T-helper 17 cell (primary cell): ENCODE results near the gene TLR9. TPM values are rescaled to one million over a fixed set of nuclear protein-coding genes. Genes with fewer than 3 reads are reported as not detected.

ENCODE experiments used
- ATAC-seq: fragments of 150-1000 bp; cut with Tn5 transposase; 2 replicates; pipeline ENCODE4 v1.10.0; 2021; ENCODE audit warnings: mild to moderate bottlenecking, moderate library complexity
- DNase-seq, 3 donors: peaks; one replicate each; pipeline versions ENCODE4 v3.0.0 to v3.0.0-alpha.2; 2020 to 2021
- H3K9me3 ChIP-seq: one replicate; pipeline ENCODE4 v1.7.0; 2013; ENCODE audit warnings: low read length, mild to moderate bottlenecking; ENCODE audit not compliant: control insufficient read depth, poor library complexity, severe bottlenecking
- H3K27ac Mint-ChIP-seq: one replicate; pipeline ENCODE4 v1.8.0; 2022; ENCODE audit warnings: mild to moderate bottlenecking, moderate library complexity, mixed read lengths
- H3K27me3 Mint-ChIP-seq: one replicate; pipeline ENCODE4 v1.8.0; 2022; ENCODE audit warnings: mixed read lengths
- H3K36me3 Mint-ChIP-seq: one replicate; pipeline ENCODE4 v1.8.0; 2022; ENCODE audit warnings: low read depth, mixed read lengths
- H3K4me1 Mint-ChIP-seq: one replicate; pipeline ENCODE4 v1.8.0; 2022; ENCODE audit warnings: mild to moderate bottlenecking, mixed read lengths
- H3K4me3 Mint-ChIP-seq: one replicate; pipeline ENCODE4 v1.8.0; 2022; ENCODE audit warnings: mild to moderate bottlenecking, moderate library complexity, mixed read lengths
- total RNA-seq, 4 donors: library from RNA in 2 of 4; stranded (reverse) in 2 of 4; gene quantifications; one replicate each; pipeline ENCODE4 v1.2.3 and lab custom pipeline; 2022 to 2026

TLR9 gene
- total RNA-seq, 2 donors from 2014 or later, result 0.42 TPM; not detected in 1

- peaks cover 12% of the 10 kb centered on the region for H3K36me3 Mint-ChIP-seq
- no peaks in the 10 kb centered on the region for H3K9me3 ChIP-seq
- DNase-seq (no peak), ATAC-seq (no peak)
- H3K4me3 Mint-ChIP-seq, result peak overlapping the region; percentile 63
- peak overlapping the region; percentile 95 for H3K27ac Mint-ChIP-seq
- H3K27me3 Mint-ChIP-seq, result no peaks in the 10 kb centered on the region
- H3K4me1 Mint-ChIP-seq, result peaks cover 47% of the 10 kb centered on the region
Observed at GRCh38 chr3:52215351-52215750, 10.1 kb downstream of the TLR9 start.

GRCh38 chr3:52213901-52214300, 11.5 kb downstream of the TLR9 start:
- H3K9me3 ChIP-seq, result no peaks in the 10 kb centered on the region
- peaks cover 40% of the 10 kb centered on the region for H3K4me1 Mint-ChIP-seq
- H3K4me3 Mint-ChIP-seq, result no peak overlapping the region
- H3K27ac Mint-ChIP-seq, result peak overlapping the region; percentile 82
- DNase-seq, result no peak
- ATAC-seq, result no peak
- peaks cover 14% of the 10 kb centered on the region for H3K36me3 Mint-ChIP-seq
- H3K27me3 Mint-ChIP-seq, result no peaks in the 10 kb centered on the region

- Mint-ChIP-seq H3K4me1 (peaks cover 34% of the 10 kb centered on the region), H3K27ac (peak overlapping the region; percentile 82), H3K36me3 (peaks cover 14% of the 10 kb centered on the region), H3K4me3 (no peak overlapping the region), H3K27me3 (no peaks in the 10 kb centered on the region)
- no peak for ATAC-seq
- no peak for DNase-seq
- no peaks in the 10 kb centered on the region for H3K9me3 ChIP-seq
Observed at GRCh38 chr3:52213005-52213404, 12.4 kb downstream of the TLR9 start.

DNA sequence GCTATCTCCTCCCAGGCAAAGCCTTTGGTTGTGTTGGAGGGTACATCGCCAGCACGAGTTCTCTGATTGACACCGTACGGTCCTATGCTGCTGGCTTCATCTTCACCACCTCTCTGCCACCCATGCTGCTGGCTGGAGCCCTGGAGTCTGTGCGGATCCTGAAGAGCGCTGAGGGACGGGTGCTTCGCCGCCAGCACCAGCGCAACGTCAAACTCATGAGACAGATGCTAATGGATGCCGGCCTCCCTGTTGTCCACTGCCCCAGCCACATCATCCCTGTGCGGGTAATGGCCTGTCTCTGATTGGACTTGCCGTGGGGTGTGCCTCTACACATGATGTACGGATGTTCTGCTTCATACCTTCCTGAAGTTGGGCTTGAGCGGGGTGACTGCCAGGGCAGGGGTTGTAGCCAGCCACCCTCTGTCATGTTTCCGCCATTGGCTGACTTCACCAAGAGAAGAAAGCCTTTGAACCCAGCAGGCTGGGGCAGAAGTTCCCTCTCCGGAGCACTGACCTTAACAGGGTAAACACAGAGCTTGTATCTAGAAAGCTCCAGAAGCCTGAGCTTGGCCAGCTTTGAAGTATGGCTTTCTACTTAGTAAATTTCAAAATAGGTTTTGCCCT, 14.1 kb downstream of the TLR9 start:
- Mint-ChIP-seq H3K4me3 (no peak overlapping the region), H3K27me3 (no peaks in the 10 kb centered on the region), H3K27ac (no peak overlapping the region), H3K36me3 (peaks cover 15% of the 10 kb centered on the region), H3K4me1 (peaks cover 20% of the 10 kb centered on the region)
- DNase-seq, result no peak
- no peak for ATAC-seq
- no peaks in the 10 kb centered on the region for H3K9me3 ChIP-seq

DNA sequence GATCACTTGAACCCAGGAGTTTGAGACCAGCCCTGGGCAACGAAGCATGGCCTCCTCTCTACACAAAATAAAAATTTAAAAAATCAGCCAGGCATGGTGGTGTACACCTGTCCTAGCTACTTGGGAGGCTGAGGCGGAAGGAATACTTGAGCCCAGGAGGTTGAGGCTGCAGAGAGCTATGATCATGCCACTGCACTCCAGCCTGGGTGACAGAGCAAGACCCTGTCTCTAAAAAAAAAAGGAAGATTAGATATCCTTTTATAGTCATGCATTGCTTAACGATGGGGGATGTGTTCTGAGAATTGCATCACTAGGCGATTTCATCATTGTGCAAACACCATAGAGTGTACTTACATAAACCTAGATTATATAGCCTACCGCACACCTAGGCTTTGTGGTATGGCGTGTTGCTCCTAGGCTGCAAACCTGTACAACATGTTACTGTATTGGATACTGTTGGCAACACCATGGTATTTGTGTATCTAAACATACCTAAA, 14.8 kb downstream of the TLR9 start:
- peaks cover 18% of the 10 kb centered on the region for H3K4me1 Mint-ChIP-seq
- H3K27me3 Mint-ChIP-seq, result no peaks in the 10 kb centered on the region
- H3K36me3 Mint-ChIP-seq, result peaks cover 14% of the 10 kb centered on the region
- H3K9me3 ChIP-seq, result no peaks in the 10 kb centered on the region
- H3K27ac Mint-ChIP-seq, result no peak overlapping the region
- no peak for ATAC-seq
- H3K4me3 Mint-ChIP-seq, result no peak overlapping the region
- DNase-seq, result no peak

DNA sequence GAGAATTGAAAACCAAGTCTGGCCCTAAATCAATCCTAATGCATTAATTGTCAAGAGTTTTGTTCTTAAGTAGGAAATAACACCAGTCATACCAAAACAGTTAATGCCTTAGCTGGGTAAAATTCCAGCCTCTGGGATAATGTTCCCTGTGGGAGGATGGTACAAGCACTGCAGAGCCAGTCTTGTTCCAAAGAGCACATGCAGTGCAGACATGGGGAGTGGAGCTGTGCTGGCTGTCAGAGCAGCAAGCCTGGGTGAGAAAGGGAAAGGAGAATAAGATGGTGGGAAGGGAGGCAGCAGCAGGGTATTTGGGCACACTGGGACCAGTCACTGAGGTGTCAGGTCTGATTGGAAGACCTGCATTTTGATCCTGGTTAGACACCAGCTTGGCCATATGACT, 15.4 kb downstream of the TLR9 start:
- ATAC-seq (no peak), DNase-seq (no peak)
- no peak overlapping the region for H3K4me3 Mint-ChIP-seq
- H3K9me3 ChIP-seq, result no peaks in the 10 kb centered on the region
- H3K27ac Mint-ChIP-seq, result no peak overlapping the region
- peaks cover 11% of the 10 kb centered on the region for H3K36me3 Mint-ChIP-seq
- peaks cover 13% of the 10 kb centered on the region for H3K4me1 Mint-ChIP-seq
- no peaks in the 10 kb centered on the region for H3K27me3 Mint-ChIP-seq

- peak overlapping the region; percentile 34 for H3K27ac Mint-ChIP-seq
- H3K36me3 Mint-ChIP-seq, result peaks cover 8% of the 10 kb centered on the region
Observed at GRCh38 chr3:52208556-52208955, 16.9 kb downstream of the TLR9 start.

GRCh38 chr3:52205727-52206372, 19.6 kb downstream of the TLR9 start:
- Mint-ChIP-seq H3K27me3 (no peaks in the 10 kb centered on the region), H3K4me1 (peaks cover 20% of the 10 kb centered on the region), H3K4me3 (no peak overlapping the region), H3K27ac (no peak overlapping the region), H3K36me3 (peaks cover 10% of the 10 kb centered on the region)
- H3K9me3 ChIP-seq, result no peaks in the 10 kb centered on the region
- DNase-seq (no peak), ATAC-seq (no peak)

More at GRCh38 chr3:52208556-52208955, 16.9 kb downstream of the TLR9 start:
- Mint-ChIP-seq H3K4me1 (peaks cover 5% of the 10 kb centered on the region), H3K27me3 (no peaks in the 10 kb centered on the region), H3K4me3 (no peak overlapping the region)
- DNase-seq (no peak), ATAC-seq (no peak)
- no peaks in the 10 kb centered on the region for H3K9me3 ChIP-seq

- Mint-ChIP-seq H3K27me3 (no peaks in the 10 kb centered on the region), H3K4me1 (peaks cover 23% of the 10 kb centered on the region), H3K36me3 (peaks cover 10% of the 10 kb centered on the region), H3K27ac (no peak overlapping the region), H3K4me3 (no peak overlapping the region)
- no peaks in the 10 kb centered on the region for H3K9me3 ChIP-seq
- ATAC-seq (no peak), DNase-seq (no peak)
Observed at GRCh38 chr3:52204337-52205073, 20.9 kb downstream of the TLR9 start.

DNA sequence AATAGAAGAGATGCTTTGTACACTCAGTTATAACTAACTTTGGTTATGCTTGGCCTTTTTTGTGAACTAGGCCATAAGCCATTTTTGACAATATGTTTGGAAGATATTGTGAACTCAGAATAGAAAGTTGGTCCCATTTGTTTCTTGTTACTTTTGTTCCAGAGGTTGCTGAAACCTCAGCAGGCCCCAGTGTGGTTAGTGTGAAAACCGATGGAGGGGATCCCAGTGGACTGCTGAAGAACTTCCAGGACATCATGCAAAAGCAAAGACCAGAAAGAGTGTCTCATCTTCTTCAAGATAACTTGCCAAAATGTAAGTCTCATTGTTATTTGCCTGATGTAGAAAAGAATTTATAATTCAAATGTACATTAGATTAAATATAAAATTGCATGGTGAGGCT, 21.7 kb downstream of the TLR9 start:
- ATAC-seq (no peak), DNase-seq (no peak)
- H3K4me3 Mint-ChIP-seq, result no peak overlapping the region
- H3K27ac Mint-ChIP-seq, result no peak overlapping the region
- no peaks in the 10 kb centered on the region for H3K9me3 ChIP-seq
- peaks cover 10% of the 10 kb centered on the region for H3K36me3 Mint-ChIP-seq
- H3K27me3 Mint-ChIP-seq, result no peaks in the 10 kb centered on the region
- peaks cover 27% of the 10 kb centered on the region for H3K4me1 Mint-ChIP-seq

GRCh38 chr3:52202384-52203077, 22.9 kb downstream of the TLR9 start:
- H3K9me3 ChIP-seq, result no peaks in the 10 kb centered on the region
- Mint-ChIP-seq H3K27ac (peak overlapping the region; percentile 66), H3K27me3 (no peaks in the 10 kb centered on the region), H3K4me1 (peaks cover 35% of the 10 kb centered on the region), H3K4me3 (no peak overlapping the region), H3K36me3 (peaks cover 10% of the 10 kb centered on the region)
- DNase-seq (no peak), ATAC-seq (no peak)

GRCh38 chr3:52200981-52201679, 24.3 kb downstream of the TLR9 start:
- Mint-ChIP-seq H3K36me3 (peaks cover 8% of the 10 kb centered on the region), H3K27me3 (no peaks in the 10 kb centered on the region), H3K4me3 (no peak overlapping the region), H3K27ac (peak overlapping the region; percentile 66), H3K4me1 (peaks cover 39% of the 10 kb centered on the region)
- DNase-seq (no peak), ATAC-seq (no peak)
- H3K9me3 ChIP-seq, result no peaks in the 10 kb centered on the region
